GM18519 (cell line): ENCODE data around the gene PLAAT3.
"Not testable (repeated sequence)": the region's sequence is repeated elsewhere in the genome, so short reads cannot be mapped to it uniquely, and the experiment has no call there.

Source experiments
- ATAC-seq: cut with Tn5 transposase; IDR thresholded peaks from one replicate; pipeline ENCODE4 v1.9.1; 2021; ENCODE audit warnings: mild to moderate bottlenecking, moderate library complexity; ENCODE audit not compliant: unreplicated experiment, low FRiP score

Gene PLAAT3

GRCh38 chr11:63548178-63548577 is 66.1 kb downstream of the PLAAT3 start:
- ATAC-seq = no peak

GRCh38 chr11:63547061-63547460 is 67.2 kb downstream of the PLAAT3 start:
- no peak for ATAC-seq

- no peak for ATAC-seq
Observed at GRCh38 chr11:63543711-63544110, 70.5 kb downstream of the PLAAT3 start.

GRCh38 chr11:63542506-63542905 is 71.7 kb downstream of the PLAAT3 start:
- ATAC-seq = not testable (repeated sequence)

GRCh38 chr11:63537293-63538101 is 76.7 kb downstream of the PLAAT3 start:
- no peak for ATAC-seq

- ATAC-seq = no peak
Observed at GRCh38 chr11:63536669-63537292, 77.5 kb downstream of the PLAAT3 start, which contains the start of gene PLAAT4. TSS of gene PLAAT4 (plus strand) at chr11:63536808. CDS start at chr11:63536869, 61 bp downstream.

- no peak for ATAC-seq
Observed at GRCh38 chr11:63535734-63536133, 78.5 kb downstream of the PLAAT3 start.

GRCh38 chr11:63534895-63535461 is 79.3 kb downstream of the PLAAT3 start:
- ATAC-seq = no peak

GRCh38 chr11:63534076-63534475 is 80.2 kb downstream of the PLAAT3 start:
- ATAC-seq = no peak

GRCh38 chr11:63532799-63533475 is 81.3 kb downstream of the PLAAT3 start:
- ATAC-seq = no peak

GRCh38 chr11:63532117-63532516 is 82.1 kb downstream of the PLAAT3 start:
- no peak for ATAC-seq

GRCh38 chr11:63531074-63531792 is 83.0 kb downstream of the PLAAT3 start:
- peak; percentile 64 for ATAC-seq

GRCh38 chr11:63530021-63530420 is 84.2 kb downstream of the PLAAT3 start:
- no peak for ATAC-seq

- ATAC-seq = not testable (repeated sequence)
Observed at GRCh38 chr11:63529373-63529772, 84.9 kb downstream of the PLAAT3 start.

- ATAC-seq = not testable (repeated sequence)
Observed at GRCh38 chr11:63528729-63529278, 85.4 kb downstream of the PLAAT3 start.

- ATAC-seq = not testable (repeated sequence)
Observed at GRCh38 chr11:63528156-63528555, 86.1 kb downstream of the PLAAT3 start.

GRCh38 chr11:63527667-63528066 is 86.6 kb downstream of the PLAAT3 start:
- no peak for ATAC-seq
